SU-DHL-6 (cell line): ENCODE measurements around the gene MDFIC.

Source experiments
- H2AFZ ChIP-seq: fragments of 200-600 bp; sonication (generic); 2 replicates; pipeline ENCODE4 v1.6.1; 2014; ENCODE audit warnings: low read depth, mild to moderate bottlenecking, moderate library complexity, mixed read lengths, antibody characterized with exemption, low read length; ENCODE audit not compliant: severe bottlenecking
- H3F3A ChIP-seq: fragments of 200-600 bp; shearing (Covaris generic); 2 replicates; pipeline ENCODE4 v1.6.0; 2016; ENCODE audit warnings: antibody characterized with exemption, mild to moderate bottlenecking; ENCODE audit not compliant: insufficient read depth
- H3K27ac ChIP-seq: fragments of 200-600 bp; sonication (generic); 2 replicates; pipeline ENCODE4 v1.5.1; 2016; ENCODE audit warnings: low read depth, mild to moderate bottlenecking, low read length, moderate library complexity, mixed read lengths
- H3K27me3 ChIP-seq: fragments of 200-600 bp; sonication (generic), shearing (Covaris generic); 2 replicates; pipeline ENCODE4 v1.6.0; 2014; ENCODE audit warnings: mild to moderate bottlenecking, low read length
- H3K36me3 ChIP-seq: fragments of 200-600 bp; sonication (generic); 2 replicates; pipeline ENCODE4 v1.6.1; 2014; ENCODE audit warnings: mild to moderate bottlenecking, low read length, mixed read lengths
- H3K4me2 ChIP-seq: fragments of 300-600, 200-600 bp; shearing (Covaris generic), sonication (generic); 2 replicates; pipeline ENCODE4 v1.6.0; 2014; ENCODE audit warnings: low read length, low read depth, mild to moderate bottlenecking; ENCODE audit not compliant: poor library complexity, severe bottlenecking
- H3K4me3 ChIP-seq: fragments of 200-600 bp; sonication (generic); 2 replicates; pipeline ENCODE4 v1.5.1; 2014; ENCODE audit warnings: antibody characterized with exemption, low read length, mild to moderate bottlenecking, mixed read lengths; ENCODE audit not compliant: insufficient read depth, poor library complexity, severe bottlenecking
- H3K79me2 ChIP-seq: fragments of 200-600 bp; sonication (generic); 2 replicates; pipeline ENCODE4 v1.6.1; 2014; ENCODE audit warnings: mild to moderate bottlenecking, low read length, moderate library complexity; ENCODE audit not compliant: insufficient read depth
- H3K9ac ChIP-seq: fragments of 200-600 bp; sonication (generic); 2 replicates; pipeline ENCODE4 v1.7.0; 2014; ENCODE audit warnings: mild to moderate bottlenecking, low read length
- H3K9me2 ChIP-seq: fragments of 200-600 bp; sonication (generic); replicated peaks from 2 replicates; pipeline ENCODE4 v1.6.1; 2014; ENCODE audit warnings: low read length; ENCODE audit not compliant: insufficient read depth
- H3K9me3 ChIP-seq: fragments of 200-600 bp; sonication (generic); 2 replicates; pipeline ENCODE4 v1.6.1; 2014; ENCODE audit warnings: low read length, mixed read lengths; ENCODE audit not compliant: insufficient read depth
- H4K20me1 ChIP-seq: fragments of 200-600 bp; sonication (generic); 2 replicates; pipeline ENCODE4 v1.6.1; 2014; ENCODE audit warnings: low read depth, mild to moderate bottlenecking, antibody characterized with exemption, low read length, moderate library complexity, mixed read lengths
- CTCF ChIP-seq: fragments of 200-600 bp; sonication (generic); IDR thresholded peaks from one replicate; pipeline ENCODE4 v1.5.1; 2017; ENCODE audit warnings: antibody characterized with exemption, mild to moderate bottlenecking, low read length, moderate library complexity; ENCODE audit not compliant: insufficient read depth, poor library complexity, severe bottlenecking
- EZH2phosphoT487 ChIP-seq: fragments of 200-600 bp; sonication (generic), shearing (Covaris generic); conservative IDR thresholded peaks from 2 replicates; pipeline ENCODE4 v1.6.1; 2018; ENCODE audit warnings: mild to moderate bottlenecking, antibody characterized with exemption, low read length, moderate library complexity, mixed read lengths

MDFIC gene

GRCh38 chr7:115040495-115040894, 118.6 kb downstream of the MDFIC start:
- no peak overlapping the region for H3K4me3 ChIP-seq
- H4K20me1 ChIP-seq: no peaks in the 10 kb centered on the region
- no peaks in the 10 kb centered on the region for H3K79me2 ChIP-seq
- no peaks in the 10 kb centered on the region for H3K9me2 ChIP-seq
- no peaks in the 10 kb centered on the region for H3K36me3 ChIP-seq
- H3K27me3 ChIP-seq: no peaks in the 10 kb centered on the region
- no peak overlapping the region for H3K27ac ChIP-seq
- no peak overlapping the region for H2AFZ ChIP-seq
- H3K4me2 ChIP-seq: no peak overlapping the region
- H3K9me3 ChIP-seq: no peaks in the 10 kb centered on the region
- no peak overlapping the region for H3K9ac ChIP-seq
- TF ChIP-seq CTCF: no peak
- TF ChIP-seq EZH2phosphoT487: no peak
- H3F3A ChIP-seq: no peaks in the 10 kb centered on the region

GRCh38 chr7:115042596-115042995, 120.7 kb downstream of the MDFIC start:
- no peak overlapping the region for H2AFZ ChIP-seq
- H3K9ac ChIP-seq: no peak overlapping the region
- H3F3A ChIP-seq: no peaks in the 10 kb centered on the region
- H3K27ac ChIP-seq: no peak overlapping the region
- TF ChIP-seq EZH2phosphoT487: no peak
- TF ChIP-seq CTCF: no peak
- H3K79me2 ChIP-seq: no peaks in the 10 kb centered on the region
- no peak overlapping the region for H3K4me3 ChIP-seq
- H3K27me3 ChIP-seq: no peaks in the 10 kb centered on the region
- no peak overlapping the region for H3K4me2 ChIP-seq
- H3K9me2 ChIP-seq: no peaks in the 10 kb centered on the region
- H4K20me1 ChIP-seq: no peaks in the 10 kb centered on the region
- H3K9me3 ChIP-seq: no peaks in the 10 kb centered on the region
- no peaks in the 10 kb centered on the region for H3K36me3 ChIP-seq

- no peaks in the 10 kb centered on the region for H3K79me2 ChIP-seq
- H3K27ac ChIP-seq: no peak overlapping the region
- TF ChIP-seq EZH2phosphoT487: no peak
- no peak for TF ChIP-seq CTCF
These were observed 121.7 kb downstream of the MDFIC start for GRCh38 chr7:115043605-115044004.

GRCh38 chr7:115044224-115044623, 122.3 kb downstream of the MDFIC start:
- no peaks in the 10 kb centered on the region for H4K20me1 ChIP-seq
- H2AFZ ChIP-seq: no peak overlapping the region
- H3K36me3 ChIP-seq: no peaks in the 10 kb centered on the region
- H3K9me3 ChIP-seq: no peaks in the 10 kb centered on the region
- H3K9me2 ChIP-seq: no peaks in the 10 kb centered on the region
- H3K27ac ChIP-seq: no peak overlapping the region
- TF ChIP-seq CTCF (no peak), EZH2phosphoT487 (no peak)
- no peak overlapping the region for H3K4me2 ChIP-seq
- no peaks in the 10 kb centered on the region for H3K27me3 ChIP-seq
- H3K9ac ChIP-seq: no peak overlapping the region
- H3K4me3 ChIP-seq: no peak overlapping the region
- H3F3A ChIP-seq: no peaks in the 10 kb centered on the region
- H3K79me2 ChIP-seq: no peaks in the 10 kb centered on the region

More at GRCh38 chr7:115043605-115044004, 121.7 kb downstream of the MDFIC start:
- no peak overlapping the region for H2AFZ ChIP-seq
- no peaks in the 10 kb centered on the region for H3F3A ChIP-seq
- H3K4me3 ChIP-seq: no peak overlapping the region
- H3K9ac ChIP-seq: no peak overlapping the region
- no peaks in the 10 kb centered on the region for H4K20me1 ChIP-seq
- no peaks in the 10 kb centered on the region for H3K27me3 ChIP-seq
- no peak overlapping the region for H3K4me2 ChIP-seq
- H3K9me2 ChIP-seq: no peaks in the 10 kb centered on the region
- no peaks in the 10 kb centered on the region for H3K9me3 ChIP-seq
- no peaks in the 10 kb centered on the region for H3K36me3 ChIP-seq
